ENCODE results near the gene VKORC1L1. TPM values are rescaled to one million over a fixed set of nuclear protein-coding genes. Genes with fewer than 3 reads are reported as not detected.
"Not testable (repeated sequence)": the region's sequence is repeated elsewhere in the genome, so short reads cannot be mapped to it uniquely, and the experiment has no call there.

Gene VKORC1L1
- total RNA-seq, 2 experiments from 2014 or later = 8.9 to 10.1 TPM

DNA sequence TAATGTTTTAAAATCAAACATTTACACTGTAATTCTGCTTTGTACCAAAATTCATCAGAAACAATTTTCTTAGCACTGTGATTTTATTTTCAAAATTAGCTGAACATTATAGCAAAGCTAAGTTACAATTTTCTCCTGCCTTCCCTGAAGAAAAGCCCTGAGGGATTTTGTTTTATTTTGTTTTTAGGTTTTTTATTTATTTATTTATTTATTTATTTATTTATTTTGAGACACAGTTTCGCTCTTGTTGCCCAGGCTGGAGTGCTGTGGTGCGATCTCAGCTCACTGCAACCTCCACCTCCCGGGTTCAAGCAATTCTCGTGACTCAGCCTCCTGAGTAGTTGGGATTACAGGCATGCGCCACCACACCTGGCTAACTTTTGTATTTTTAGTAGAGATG lies 119.0 kb downstream of the VKORC1L1 start:
- intact Hi-C loops (cut with micrococcal nuclease); DNase-seq; CTCF ChIA-PET; H3K4me3 Mint-ChIP-seq; H3K4me1 Mint-ChIP-seq (ENCODE audit: low read depth); H3K27ac Mint-ChIP-seq; H3K27me3 Mint-ChIP-seq (ENCODE audit: low read depth); H3K36me3 Mint-ChIP-seq (ENCODE audit: low read depth); H3K9me3 Mint-ChIP-seq: not testable (repeated sequence)

GRCh38 chr7:65992526-65992925 lies 119.7 kb downstream of the VKORC1L1 start:
- CTCF ChIA-PET = no interaction called here
- intact Hi-C loops (cut with micrococcal nuclease) = no loop called here
- no peak overlapping the region for H3K27ac Mint-ChIP-seq
- H3K36me3 Mint-ChIP-seq (ENCODE audit: low read depth) = no peaks in the 10 kb centered on the region
- H3K27me3 Mint-ChIP-seq (ENCODE audit: low read depth) = peaks cover 2% of the 10 kb centered on the region
- DNase-seq = no peak
- no peak overlapping the region for H3K4me3 Mint-ChIP-seq
- no peaks in the 10 kb centered on the region for H3K4me1 Mint-ChIP-seq (ENCODE audit: low read depth)
- no peaks in the 10 kb centered on the region for H3K9me3 Mint-ChIP-seq

- H3K4me3 Mint-ChIP-seq; H3K27ac Mint-ChIP-seq; H3K27me3 Mint-ChIP-seq (ENCODE audit: low read depth); CTCF ChIA-PET; DNase-seq; H3K9me3 Mint-ChIP-seq; H3K36me3 Mint-ChIP-seq (ENCODE audit: low read depth); H3K4me1 Mint-ChIP-seq (ENCODE audit: low read depth); intact Hi-C loops (cut with micrococcal nuclease): not testable (repeated sequence)
These were observed 122.1 kb downstream of the VKORC1L1 start for GRCh38 chr7:65994984-65995383.

DNA sequence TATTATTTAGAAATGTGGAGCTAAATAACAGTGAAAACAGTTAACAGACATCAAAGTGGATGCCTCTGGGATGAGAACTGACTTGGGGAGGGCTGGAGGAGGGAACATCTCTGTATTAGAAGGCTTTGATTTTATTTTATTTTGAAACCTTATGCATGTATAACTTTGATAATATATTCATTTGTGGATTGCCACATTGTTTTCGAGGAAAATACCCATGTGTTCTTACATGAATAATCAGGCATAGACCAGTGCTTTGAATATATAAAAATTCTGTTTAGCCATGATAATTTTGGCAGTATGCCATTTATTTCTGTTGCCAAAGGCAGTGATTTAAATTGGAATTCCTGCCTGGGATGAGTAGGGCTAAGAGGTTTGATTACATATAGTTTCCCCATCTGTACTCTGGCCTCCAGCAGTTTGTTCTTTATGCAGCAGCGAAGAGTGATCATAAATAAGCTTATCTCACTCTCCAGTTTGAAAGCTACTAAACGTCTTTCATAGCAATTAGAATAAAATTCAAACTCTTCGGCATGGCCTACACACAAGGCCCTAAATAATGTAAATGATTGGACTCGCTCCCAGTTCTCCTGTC lies 128.0 kb downstream of the VKORC1L1 start:
- H3K27ac Mint-ChIP-seq; H3K27me3 Mint-ChIP-seq (ENCODE audit: low read depth); H3K36me3 Mint-ChIP-seq (ENCODE audit: low read depth); intact Hi-C loops (cut with micrococcal nuclease); H3K4me3 Mint-ChIP-seq; DNase-seq; H3K9me3 Mint-ChIP-seq; CTCF ChIA-PET; H3K4me1 Mint-ChIP-seq (ENCODE audit: low read depth): not testable (repeated sequence)

DNA sequence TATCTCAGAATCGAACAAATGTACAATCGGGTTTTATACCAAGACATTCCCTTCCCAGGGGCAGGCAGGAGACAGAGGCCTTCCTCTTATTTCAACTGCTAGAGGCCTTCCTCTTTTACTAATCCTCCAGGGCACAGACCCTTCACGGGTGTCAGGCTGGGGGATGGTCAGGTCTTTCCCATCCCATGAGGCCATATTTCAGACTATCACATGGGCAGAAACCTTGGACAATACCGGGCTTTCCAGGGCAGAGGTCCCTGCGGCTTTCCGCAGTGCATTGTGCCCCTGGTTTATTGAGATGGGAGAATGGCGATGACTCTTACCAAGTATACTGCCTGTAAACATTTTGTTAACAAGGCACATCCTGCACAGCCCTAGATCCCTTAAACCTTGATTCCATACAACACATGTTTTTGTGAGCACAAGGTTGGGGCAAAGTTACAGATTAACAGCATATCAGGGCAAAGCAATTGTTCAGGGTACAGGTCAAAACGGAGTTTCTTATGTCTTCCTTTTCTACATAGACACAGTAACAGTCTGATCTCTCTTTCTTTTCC lies 132.3 kb downstream of the VKORC1L1 start:
- DNase-seq; H3K4me1 Mint-ChIP-seq (ENCODE audit: low read depth); H3K27me3 Mint-ChIP-seq (ENCODE audit: low read depth); H3K36me3 Mint-ChIP-seq (ENCODE audit: low read depth); H3K27ac Mint-ChIP-seq; intact Hi-C loops (cut with micrococcal nuclease); H3K4me3 Mint-ChIP-seq; H3K9me3 Mint-ChIP-seq; CTCF ChIA-PET: not testable (repeated sequence)

DNA sequence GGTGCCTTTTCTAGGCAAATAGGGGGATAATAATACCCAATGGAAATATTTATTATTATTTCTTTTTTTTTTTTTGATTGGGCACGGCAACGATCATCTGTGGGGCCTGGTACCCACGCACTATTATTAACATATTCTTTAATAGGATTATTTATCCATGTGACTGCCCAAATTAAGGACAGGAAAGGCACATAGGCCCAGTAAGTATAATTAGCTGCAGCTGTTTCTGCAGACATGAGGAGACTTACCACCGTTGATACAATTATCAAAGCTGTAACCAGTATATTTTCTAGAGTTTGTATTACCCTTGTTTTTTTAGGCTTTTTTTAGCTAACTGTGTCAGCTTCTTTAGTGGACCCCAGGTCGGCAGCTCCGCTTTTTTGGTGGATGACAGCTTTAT lies 134.4 kb downstream of the VKORC1L1 start:
- no peak for DNase-seq
- Mint-ChIP-seq H3K4me1 (ENCODE audit: low read depth) (no peaks in the 10 kb centered on the region), H3K9me3 (no peaks in the 10 kb centered on the region), H3K36me3 (ENCODE audit: low read depth) (no peaks in the 10 kb centered on the region), H3K27ac (no peak overlapping the region), H3K4me3 (no peak overlapping the region), H3K27me3 (ENCODE audit: low read depth) (no peaks in the 10 kb centered on the region)
- CTCF ChIA-PET = no interaction called here
- intact Hi-C loops (cut with micrococcal nuclease) = no loop called here

Other genes starting within 250 kb of the VKORC1L1 start
- gene GUSB, start 109.1 kb downstream of the VKORC1L1 start, total RNA-seq = 10 to 100 TPM; 42.8 to 44.0 TPM
- gene ASL, start 202.7 kb downstream of the VKORC1L1 start, total RNA-seq = 10 to 100 TPM; 12.7 to 13.6 TPM
- gene CRCP, start 241.8 kb downstream of the VKORC1L1 start, total RNA-seq = 10 to 100 TPM; 18.5 to 19.6 TPM